Breast epithelium (tissue), 3 donors: ENCODE measurements around the gene OGDHL.

ENCODE experiments used
- POLR2A ChIP-seq: fragments of 450-650 bp; IDR thresholded peaks from one replicate; pipeline ENCODE4 v1.6.1; 2016; ENCODE audit warnings: antibody characterized with exemption, mild to moderate bottlenecking, moderate library complexity
- TF ChIP-seq, protein P1 (sequence below), 3 donors: fragments of 450-650 bp; IDR thresholded peaks; one replicate each; pipeline ENCODE4 v1.5.1; 2016 to 2017; ENCODE audit warnings: antibody characterized with exemption in 3 of 3, mild to moderate bottlenecking in 3 of 3, moderate library complexity in 3 of 3

DNA sequence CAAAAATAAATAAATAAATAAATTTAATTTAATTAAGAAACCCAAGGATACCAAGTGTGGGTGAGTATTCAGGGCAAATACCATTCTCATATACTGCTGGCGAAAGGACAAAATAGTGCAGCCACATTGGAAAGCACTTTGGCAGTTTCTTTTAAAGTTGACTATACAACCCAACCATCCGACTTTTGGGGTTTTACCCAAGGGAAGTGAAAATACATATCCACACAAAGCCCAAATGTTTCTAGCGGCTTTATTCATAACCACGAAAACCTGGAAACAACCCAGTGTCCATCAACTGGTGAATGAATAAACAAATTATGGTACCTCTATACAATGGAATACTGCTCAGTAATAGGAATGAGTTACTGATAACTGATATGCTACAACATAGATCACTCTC lies 36.2 kb upstream of the OGDHL start:
- TF ChIP-seq, protein P1, sequence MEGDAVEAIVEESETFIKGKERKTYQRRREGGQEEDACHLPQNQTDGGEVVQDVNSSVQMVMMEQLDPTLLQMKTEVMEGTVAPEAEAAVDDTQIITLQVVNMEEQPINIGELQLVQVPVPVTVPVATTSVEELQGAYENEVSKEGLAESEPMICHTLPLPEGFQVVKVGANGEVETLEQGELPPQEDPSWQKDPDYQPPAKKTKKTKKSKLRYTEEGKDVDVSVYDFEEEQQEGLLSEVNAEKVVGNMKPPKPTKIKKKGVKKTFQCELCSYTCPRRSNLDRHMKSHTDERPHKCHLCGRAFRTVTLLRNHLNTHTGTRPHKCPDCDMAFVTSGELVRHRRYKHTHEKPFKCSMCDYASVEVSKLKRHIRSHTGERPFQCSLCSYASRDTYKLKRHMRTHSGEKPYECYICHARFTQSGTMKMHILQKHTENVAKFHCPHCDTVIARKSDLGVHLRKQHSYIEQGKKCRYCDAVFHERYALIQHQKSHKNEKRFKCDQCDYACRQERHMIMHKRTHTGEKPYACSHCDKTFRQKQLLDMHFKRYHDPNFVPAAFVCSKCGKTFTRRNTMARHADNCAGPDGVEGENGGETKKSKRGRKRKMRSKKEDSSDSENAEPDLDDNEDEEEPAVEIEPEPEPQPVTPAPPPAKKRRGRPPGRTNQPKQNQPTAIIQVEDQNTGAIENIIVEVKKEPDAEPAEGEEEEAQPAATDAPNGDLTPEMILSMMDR (IDR thresholded peaks at IDR 0.05): no peak
- no peak for TF ChIP-seq POLR2A
